ENCODE results near the gene FMN1.

DNA sequence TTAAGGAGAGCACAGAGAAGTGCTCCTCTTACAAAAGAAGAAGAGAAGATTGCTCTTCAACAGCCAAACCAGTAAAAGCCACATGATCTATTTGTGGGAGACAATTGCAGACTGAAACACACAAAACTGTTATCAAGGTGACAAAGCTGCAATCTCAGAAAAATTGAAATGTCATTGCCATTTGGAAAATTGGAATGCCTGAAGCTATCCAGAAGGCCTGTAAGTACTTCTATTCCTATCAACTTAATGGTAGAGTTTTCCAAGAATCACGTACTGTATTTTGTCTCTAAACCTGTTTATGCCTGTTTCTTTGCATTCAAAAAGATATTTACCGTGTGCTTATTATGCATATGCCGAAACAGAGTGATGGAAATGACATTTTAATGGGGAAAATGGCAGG lies 272.0 kb downstream of the FMN1 start:
- TF ChIP-seq GATA2 (IDR thresholded peaks at IDR 0.05; ENCODE audit: low read depth, low read length), result no peak
- no peak for TF ChIP-seq GATA3 (IDR thresholded peaks at IDR 0.05; ENCODE audit: low read depth, low read length)

Data from SH-SY5Y (cell line).